Stimulated activated CD8-positive, alpha-beta memory T cell treated with anti-CD3 and anti-CD28 coated beads, Interleukin-12 subunit alpha, Interleukin-12 subunit beta, amount 100 ng/mL, for 24 hours (primary cell): Measurements from ENCODE around the gene CDR2.
"Not testable (repeated sequence)": the region's sequence is repeated elsewhere in the genome, so short reads cannot be mapped to it uniquely, and the experiment has no call there.

Experiments
- DNase-seq: peaks from one replicate; pipeline ENCODE4 v3.0.0-alpha.2; 2020; ENCODE audit errors: extremely low read depth

CDR2 gene

DNA sequence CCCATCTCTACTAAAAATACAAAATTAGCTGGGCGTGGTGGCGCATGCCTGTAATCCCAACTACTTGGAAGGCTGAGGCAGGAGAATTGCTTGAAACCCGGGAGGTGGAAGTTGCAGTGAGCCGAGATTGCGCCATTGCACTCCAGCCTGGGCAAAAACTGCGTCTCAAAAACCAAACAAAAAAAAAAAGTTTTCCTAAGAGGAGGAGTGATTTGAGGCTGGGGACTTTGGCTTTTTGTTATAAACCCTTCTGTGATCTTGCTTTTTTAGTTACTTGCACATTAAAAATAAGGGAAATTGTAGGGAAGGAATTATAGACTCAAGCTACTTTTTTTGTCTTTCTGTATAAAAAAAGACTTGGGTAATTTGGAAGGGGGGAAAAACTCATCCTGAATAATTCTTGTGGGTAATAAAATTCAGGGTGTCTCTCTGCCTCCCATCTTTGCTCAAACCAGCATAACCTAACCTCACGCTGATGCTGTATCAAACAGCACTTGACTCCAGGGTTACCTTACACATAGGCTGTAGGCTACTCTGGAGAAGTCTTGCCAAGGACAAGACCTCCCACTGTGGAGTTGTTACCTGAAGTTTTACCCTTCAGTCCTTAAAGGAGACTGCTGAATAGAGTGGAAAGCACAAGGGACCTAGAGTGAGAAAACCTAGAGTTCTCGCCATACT is 1.7 kb upstream of the CDR2 start:
- DNase-seq = no peak

DNA sequence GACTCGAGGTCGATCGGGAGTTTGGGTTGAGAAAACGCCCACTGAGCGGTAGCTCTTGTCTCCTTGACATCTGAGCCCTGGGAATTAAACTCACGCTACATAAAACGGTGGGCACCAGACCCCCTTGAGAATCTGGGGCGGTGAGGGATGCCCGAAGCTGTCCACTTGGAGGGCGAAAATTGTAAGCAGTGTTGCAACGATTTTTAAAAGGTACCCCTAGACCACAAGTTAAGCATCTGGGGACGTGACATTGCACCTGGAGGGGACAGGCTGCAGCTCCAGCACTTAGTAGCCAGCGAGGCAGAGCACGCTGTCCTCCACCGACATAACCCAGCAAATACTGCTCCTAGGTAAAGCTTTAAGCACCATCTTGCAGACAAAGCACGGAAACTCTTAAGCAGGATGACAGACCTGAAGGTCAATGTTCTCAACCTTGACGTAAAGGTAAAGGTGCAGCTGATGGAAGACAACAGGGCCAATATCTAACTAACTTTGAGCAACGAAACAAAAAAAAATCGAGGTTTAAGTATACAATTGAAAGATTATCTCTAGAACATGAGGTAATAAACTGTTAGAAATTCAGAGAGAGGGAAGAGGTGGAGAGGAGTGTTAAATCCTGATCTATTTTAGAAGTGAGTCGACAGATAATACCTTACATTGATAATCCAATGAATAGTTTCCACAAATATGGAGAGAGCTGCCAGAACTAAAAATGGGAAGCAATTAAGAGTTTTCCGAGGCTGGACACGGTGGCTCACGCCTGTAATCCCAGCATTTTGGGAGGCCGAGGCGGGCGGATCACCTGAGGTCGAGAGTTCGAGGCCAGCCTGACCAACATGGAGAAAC is 921 bp upstream of the CDR2 start:
- DNase-seq = no peak

DNA sequence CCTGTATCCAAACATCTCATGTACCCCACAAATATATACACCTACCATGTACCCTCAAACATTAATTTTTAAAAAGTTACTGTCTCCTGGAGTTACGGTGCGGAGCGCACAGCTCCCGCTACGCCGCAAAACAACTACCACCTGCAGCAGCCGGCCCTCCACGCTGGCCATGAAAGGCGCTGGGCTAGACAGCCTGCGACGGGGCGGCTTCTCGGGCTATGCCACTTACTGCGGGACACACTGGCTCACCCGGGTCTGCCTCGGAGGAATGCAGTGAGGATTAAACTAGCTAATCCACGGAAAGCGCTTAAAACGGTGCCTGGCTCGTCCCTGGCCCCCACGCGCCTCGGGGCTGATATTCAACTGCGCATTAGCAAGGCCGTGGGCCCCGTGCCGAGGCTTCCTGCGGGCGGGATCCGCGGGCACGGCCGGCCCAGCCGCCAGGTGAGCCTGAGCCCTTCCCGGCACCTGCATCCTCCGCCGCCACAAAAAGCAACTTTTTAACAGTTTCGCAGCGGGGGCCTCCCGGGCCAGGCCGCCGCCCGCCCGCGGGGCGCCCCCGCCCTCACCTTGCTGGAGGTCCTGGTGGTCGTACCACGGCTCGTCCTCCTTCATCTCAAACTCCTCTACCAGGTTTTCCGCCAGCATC is 633 bp downstream of the CDR2 start:
- no peak for DNase-seq

DNA sequence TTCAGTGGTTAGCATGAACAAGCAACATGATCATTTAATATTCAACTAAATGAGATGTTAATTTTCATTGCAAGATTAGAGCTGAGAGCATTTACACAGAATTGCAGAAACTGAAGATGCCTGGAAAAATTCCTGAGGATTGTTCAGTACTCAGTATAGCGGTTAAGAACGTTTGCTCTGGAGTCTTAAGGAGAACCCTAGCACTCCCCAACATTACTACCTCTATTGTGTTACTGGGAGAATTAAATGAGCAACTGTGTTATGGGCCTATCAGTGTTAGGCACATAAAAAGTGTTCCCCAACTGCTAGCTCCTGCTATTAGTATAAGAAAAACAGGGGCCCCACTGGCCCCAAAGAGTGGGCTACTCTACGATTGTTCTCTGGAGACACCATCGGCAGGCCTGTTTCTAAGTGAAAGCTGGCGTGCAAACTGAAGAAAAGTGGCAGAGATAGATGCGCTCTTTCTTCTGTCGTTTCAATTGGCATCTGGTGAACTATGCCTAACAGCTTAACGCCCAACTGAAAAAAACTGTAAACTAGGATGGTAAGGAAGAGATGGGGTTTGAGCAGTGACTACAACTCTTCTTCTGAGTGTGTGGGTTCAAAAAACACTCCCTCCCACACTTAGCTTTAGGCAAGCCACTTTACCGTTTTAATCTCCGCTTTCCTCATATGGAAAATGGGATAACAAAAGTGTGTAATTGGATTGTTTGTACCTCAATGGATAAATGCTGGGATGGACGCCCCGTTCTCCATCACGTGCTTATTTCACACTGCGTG is 1.3 kb downstream of the CDR2 start:
- no peak for DNase-seq

DNA sequence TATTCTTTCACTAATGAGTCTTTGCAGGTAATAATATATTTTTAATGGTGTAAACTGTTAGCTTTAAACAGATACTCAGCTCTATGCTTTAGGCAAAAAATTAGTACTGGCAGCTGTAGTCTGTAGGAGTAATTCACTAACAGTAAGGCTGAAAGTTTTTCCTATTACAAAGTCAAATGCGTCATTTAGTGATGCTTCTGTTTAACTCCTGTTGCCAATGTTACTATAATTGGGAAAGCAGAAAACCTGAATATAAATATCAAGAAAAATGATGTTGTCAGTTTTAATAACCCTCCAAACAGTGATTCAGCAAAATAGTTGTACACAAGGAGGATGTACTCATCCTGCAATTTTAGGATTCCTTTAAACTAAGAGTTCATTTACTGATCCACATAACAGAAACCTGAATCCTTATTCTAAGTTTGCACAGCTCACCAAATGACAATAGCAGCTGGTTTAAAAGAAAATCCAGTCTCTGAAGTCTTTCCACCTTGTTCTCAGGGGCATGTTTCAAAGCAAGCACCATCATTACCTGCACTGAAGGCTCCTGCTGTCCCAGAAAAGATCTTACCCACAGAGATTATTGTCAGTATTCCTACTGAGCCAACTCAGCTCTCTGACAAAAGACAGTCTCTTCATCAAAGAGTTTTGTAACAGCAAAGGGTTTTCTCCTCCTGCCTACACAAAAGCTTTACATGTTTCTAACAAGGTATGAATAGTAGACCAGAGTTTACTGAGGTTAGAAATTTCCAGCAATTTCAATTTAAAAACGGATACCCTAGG is 4.2 kb downstream of the CDR2 start:
- DNase-seq = no peak

DNA sequence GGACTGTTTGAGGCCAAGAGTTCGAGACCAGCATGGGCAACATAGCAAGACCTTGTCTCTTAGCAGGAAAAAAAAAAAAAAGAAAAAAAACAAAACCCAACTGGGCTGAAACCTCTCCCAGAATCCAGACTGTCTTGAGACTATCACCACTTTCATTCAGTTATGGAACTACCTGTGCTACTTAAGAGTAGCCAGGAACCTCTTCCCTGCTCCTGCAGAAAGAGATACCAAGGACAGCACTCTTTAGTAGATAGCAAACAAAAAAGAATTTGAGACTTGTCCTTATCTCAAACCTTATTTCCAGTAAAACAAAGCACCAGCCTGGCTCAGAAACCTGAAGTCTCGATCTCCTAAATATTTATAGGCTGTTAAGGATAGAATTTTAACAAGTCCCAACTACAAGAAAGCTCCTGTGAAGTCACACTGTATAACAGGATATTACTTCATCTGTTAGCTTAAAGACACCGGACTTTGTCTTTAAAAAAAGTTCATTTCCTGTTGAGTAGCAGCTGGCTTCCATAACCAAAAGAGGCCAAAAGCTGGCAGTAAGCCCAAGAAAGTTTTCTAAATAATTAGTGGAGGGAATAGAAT is 5.1 kb downstream of the CDR2 start:
- no peak for DNase-seq

DNA sequence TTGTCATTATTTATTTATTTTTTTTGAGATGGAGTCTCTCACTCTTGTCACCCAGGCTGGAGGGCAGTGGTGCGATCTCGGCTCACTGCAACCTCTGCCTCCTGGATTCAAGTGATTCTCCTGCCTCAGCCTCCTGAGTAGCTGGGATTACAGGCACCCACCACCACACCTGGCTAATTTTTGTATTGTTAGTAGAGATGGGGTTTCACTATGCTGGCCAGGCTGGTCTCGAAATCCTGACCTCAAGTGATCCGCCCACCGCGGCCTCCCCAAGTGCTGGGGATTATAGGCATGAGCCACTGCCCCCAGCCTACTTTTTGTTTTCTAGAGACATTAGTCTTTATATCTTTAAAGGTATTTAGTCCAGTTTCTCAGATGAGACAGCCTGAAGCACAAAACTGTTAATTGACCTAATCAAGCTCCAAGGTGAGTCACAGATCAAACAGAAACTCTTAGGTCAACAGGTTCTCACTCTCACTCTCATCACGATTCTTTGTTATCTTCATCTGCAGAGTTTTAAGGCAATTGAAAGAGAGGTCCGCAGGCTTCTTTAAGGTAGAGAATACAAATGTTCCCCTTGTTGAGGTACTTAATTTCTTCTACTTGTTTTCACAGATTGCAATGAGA is 6.1 kb downstream of the CDR2 start:
- DNase-seq = not testable (repeated sequence)

DNA sequence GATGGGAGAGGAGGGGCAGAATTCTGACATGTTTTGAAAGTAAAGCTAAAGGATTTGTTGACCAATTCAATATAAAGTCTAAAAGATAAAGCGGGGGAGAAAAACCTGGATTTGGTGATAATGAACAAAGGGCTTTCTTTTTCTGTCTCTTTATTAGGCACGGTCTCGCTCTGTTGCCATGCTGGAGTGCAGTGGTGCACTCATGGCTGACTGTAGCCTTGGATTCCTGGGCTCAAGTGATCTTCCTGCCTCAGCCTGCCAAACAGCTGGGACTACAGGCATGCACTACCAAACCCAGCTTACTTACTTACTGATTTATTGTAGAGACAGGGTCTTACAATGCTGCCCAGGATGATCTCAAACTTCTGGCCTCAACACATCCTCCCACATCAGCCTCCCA is 7.5 kb downstream of the CDR2 start:
- no peak for DNase-seq

DNA sequence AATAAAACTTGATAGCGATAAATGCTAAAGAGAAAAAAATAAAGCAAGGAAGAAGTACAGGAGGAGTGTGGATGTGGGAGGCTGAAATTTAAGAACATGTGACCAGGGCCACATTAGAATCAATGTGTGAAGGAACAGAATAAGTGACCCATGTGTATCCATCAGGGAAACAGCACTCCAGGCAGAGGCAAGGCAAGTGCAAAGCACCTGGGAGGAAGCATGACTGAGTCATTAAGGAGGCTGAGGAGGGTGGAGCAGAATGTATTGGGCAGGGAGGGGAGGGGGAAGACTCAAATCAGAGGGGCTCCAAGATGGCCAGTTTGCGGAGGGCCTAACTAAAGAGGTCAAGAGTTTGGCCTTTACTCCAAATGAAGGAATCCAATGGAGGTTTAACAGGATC is 8.0 kb downstream of the CDR2 start:
- DNase-seq = no peak

DNA sequence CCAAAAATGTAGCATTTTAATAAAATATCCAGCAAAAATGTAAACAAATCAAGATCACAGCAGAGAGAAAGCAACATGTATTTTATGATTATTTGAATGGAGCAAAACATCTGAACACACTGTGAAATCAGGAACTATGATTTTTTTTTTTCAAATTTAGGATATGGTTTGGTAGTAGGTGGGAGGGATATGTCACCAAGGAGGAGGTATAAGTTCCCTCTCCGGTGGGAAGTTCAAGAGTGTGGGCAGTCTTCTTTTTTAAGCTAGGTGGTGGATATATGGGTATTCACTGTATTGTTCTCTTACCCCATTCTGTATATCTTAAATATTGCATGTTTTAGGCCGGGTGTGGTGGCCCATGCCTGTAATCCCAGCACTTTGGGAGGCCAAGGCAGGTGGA is 10.2 kb downstream of the CDR2 start:
- DNase-seq = no peak

DNA sequence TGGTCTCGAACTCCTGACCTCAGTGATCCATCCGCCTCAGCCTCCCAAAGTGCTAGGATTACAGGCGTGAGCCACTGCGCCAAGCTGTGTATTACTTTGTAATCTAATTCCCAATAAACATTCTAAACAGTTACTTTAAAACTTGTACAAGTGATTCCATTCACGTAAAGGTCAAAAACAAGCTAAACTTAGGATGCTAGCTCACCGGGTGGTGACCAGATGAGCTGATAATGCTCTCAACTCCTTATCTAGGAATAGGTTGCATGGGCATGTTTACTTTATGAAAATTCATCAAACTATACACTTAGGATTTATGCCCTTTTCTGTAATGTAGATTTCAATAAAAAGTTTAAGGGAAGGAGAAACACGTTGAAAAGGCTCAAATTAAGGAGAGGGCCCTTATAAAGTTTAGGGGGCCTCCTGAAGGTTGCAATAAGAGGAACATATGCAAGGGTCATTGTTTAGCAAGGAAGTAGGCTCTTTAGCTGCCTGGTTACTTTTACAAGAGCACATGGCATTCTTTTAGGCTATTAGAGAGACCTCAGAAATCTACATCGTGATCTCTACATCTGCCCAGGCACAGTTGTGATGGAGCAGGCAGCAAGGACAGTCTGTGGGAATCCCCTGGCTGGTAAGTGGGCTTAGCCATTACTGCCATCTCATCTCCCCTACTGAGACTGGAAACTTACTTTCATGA is 13.3 kb downstream of the CDR2 start:
- no peak for DNase-seq

DNA sequence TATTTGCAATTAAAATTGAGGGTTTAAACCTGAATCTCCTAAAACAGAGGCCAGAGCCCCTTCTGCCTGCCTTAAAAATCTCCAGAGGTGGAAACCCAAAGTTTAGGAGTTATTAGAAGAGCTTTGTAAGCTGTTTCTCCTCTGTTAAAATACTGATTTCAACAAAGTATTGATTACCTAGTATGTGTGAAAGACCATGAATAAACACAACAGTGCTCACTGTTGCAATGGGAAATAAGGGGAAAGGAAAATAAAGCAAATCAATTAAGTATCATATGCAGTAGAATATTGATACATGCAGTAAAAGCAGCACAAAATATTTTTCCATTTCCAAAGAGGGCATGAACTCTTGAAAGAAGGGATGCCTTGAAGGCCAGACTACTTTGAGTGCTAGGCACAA is 14.7 kb downstream of the CDR2 start:
- DNase-seq = no peak

DNA sequence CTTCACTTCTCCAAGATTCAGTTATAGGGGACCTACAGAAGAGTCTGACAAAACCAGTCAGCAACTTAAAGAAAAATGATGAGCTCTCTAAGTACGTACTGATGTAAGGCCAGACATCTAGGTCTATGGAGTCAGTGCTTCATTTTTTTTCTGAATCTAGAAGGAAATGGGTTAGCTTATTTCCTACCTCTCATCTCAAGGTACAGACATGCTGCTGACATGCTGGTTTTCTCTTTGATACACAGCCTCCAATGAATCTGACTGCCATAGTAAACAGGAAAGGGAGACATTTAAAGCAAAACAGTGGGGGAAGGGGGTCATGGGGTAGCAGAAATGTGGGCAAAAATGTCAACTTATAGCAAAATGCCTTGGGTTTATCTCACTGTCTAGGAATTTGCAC is 16.4 kb downstream of the CDR2 start:
- no peak for DNase-seq

DNA sequence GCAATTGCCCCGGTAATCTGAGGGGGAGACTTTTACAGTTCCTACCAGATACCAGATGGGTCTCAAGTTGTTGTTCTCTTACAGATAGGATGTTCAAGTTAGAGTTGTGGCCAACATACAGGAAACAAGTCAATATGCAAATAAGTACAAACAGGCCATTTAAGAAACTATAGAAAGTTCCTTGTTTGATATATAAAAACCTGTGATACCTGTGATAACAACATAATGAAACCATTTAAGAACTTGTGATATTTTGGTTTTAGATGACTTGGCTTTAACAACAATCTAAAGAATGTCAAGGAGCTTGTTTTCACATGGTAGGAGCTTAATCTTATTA is 16.8 kb downstream of the CDR2 start:
- DNase-seq = no peak

DNA sequence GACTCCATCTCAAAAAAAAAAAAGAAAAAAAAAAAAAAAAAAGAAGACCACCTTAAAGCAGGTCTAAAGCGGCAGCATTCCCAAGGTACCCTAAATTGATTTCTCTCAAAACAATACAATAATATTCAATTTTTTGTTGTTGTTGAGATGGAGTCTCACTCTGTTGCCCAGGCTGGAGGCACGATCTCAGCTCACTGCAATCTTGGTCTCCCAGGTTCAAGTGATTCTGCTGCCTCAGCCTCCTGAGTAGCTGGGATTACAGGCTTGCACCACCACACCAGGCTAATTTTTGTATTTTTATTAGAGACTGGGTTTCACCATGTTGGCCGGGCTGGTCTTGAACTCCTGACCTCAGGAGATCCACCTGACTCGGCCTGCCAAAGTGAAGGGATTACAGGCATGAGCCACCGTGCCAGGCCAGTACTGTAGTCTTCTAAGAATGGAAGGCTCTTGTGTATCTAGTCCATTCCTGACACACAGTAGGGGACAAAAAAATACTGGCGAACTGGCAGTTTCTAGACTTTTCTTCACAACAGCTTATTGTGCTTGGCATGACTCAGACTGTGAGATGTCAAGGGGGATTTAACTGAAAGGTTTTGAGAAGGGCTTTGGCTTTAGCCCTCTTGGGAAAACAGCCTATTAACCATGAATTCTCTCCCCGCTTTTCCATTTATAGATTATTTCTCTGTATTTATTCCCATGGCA is 17.3 kb downstream of the CDR2 start:
- DNase-seq = no peak

DNA sequence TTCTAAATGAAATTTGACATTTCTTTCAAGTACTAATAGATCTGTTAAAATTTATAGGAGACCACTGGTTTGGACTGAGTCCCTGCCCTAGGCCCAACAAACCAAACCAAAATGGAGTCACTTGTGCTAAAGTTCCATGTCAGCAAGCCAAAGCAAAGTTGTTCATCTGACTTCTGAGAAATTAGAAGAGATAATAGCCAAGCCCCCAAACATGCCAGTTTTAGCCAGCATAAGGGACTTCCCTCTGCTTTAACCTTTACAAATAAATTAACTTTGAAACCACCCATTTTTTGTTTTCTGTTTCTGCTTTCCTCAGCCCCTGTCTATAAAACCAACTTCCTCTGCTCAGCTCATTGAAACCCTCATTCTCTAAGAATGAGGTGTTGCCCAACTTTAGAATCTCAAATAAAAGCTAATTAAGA is 18.9 kb downstream of the CDR2 start:
- DNase-seq = no peak

DNA sequence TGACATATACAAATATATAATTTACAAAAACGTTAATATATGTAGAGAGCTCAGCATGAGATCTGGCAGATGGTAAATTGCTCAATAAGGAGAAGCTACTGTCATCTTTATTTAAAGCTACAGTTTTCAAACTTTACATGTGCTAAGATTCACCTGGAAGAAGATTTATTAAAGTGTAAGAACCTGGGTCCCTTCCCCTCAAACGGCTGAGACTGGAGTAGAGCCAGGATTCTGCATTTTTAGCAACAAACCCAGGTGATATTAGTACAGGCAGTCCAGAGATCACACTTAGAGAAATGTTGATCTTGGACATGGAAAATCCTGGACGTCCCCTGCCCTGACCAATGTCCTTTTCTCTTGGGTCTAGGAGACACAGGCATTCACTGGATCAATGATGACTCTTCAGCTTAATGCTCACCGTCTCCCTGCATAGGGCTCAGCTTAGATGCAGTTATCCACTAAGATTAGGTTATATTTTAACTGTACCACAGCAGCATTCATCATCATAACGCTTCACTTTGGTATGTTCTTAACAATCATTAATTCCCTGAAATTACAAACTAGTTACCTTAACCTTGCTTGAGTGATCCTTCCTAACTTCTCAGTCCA is 20.4 kb downstream of the CDR2 start:
- DNase-seq = no peak

DNA sequence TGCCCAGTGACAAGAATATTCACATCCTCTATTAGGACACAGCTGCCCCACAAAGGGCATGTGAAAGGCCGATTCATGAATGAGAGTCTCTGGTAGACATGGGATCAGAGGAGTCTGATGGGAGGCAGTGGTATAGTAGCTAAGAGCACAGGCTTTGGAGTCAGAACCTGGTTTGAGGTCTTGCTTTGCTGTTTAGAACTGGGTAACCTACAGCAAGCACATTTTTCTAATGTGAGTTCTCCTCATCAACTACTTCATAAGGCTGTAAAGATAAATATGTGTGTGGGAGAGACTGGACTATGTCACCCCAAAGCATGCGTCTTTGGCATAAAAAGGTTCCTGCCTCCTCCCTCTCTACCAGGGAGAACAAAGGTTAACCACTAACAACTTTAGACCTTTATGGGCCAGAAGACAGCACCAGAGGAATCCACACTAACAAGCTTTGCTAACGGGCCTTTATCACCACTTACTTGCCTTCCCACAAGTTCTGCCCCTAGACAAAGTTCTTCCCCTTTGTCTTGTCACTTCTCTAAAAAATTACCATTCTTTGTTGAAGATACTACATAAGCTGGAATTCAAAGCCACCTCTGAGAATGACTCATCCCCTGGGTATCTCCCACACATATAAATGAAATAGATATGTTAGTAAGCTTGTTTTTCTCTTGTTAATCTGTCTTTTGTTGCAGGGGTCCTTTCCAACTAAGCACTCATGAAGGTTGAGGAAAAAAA is 21.1 kb downstream of the CDR2 start:
- no peak for DNase-seq
